ELR (cell line): ENCODE results near the gene SLX4.
A peak's percentile ranks its signal among the peaks of the same experiment; 100 is the strongest.
"Not testable (repeated sequence)": the region's sequence is repeated elsewhere in the genome, so short reads cannot be mapped to it uniquely, and the experiment has no call there.

ENCODE experiments used
- DNase-seq: peaks from one replicate; pipeline ENCODE4 v3.0.0-alpha.2; 2015; ENCODE audit warnings: low read depth

The SLX4 gene, protein sequence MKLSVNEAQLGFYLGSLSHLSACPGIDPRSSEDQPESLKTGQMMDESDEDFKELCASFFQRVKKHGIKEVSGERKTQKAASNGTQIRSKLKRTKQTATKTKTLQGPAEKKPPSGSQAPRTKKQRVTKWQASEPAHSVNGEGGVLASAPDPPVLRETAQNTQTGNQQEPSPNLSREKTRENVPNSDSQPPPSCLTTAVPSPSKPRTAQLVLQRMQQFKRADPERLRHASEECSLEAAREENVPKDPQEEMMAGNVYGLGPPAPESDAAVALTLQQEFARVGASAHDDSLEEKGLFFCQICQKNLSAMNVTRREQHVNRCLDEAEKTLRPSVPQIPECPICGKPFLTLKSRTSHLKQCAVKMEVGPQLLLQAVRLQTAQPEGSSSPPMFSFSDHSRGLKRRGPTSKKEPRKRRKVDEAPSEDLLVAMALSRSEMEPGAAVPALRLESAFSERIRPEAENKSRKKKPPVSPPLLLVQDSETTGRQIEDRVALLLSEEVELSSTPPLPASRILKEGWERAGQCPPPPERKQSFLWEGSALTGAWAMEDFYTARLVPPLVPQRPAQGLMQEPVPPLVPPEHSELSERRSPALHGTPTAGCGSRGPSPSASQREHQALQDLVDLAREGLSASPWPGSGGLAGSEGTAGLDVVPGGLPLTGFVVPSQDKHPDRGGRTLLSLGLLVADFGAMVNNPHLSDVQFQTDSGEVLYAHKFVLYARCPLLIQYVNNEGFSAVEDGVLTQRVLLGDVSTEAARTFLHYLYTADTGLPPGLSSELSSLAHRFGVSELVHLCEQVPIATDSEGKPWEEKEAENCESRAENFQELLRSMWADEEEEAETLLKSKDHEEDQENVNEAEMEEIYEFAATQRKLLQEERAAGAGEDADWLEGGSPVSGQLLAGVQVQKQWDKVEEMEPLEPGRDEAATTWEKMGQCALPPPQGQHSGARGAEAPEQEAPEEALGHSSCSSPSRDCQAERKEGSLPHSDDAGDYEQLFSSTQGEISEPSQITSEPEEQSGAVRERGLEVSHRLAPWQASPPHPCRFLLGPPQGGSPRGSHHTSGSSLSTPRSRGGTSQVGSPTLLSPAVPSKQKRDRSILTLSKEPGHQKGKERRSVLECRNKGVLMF (N-terminal part only)

DNA sequence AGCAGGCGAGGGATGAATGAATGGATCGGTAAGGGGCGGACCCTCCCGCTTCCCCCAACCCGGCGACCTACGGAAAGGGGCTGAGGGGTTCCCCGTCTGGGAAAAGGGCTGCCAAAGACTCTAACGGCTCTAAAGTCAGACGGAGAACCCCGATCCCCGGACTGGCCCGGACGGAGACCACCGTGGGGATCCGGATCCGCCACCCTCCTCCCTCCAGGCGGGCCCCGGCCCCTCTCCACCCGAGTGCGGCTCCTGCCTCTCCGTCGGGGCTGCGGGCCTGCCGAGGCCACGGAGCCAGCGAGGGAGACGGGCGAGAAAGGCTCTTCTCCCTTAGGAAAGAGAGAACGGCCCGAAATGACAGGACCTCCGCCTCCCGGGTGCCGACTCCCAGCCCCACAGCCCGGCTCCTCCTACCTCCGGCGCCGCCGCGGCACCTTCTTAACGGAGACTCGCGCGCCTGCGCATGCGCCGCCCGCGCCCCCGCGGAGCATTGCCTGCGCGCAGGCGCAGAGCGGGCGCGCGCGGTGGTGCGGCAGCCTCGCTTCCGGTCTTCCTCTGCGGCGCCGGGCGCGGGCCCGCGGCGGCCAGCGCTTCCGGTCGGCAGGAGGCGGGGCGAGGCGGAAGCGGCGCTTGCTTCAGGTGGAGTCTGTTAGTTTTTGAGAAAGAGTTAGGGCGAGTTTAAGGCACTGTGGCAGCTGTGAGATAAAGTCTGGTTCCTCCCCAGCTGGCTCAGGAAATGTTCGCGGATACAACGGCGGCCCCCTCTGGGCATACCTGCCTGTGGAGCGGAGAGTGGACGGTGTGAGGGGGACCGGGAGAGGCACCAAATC lies at the start of gene SLX4:
Gene SLX4, minus strand, starts transcription at position 461 of the 830 bp plus-strand sequence. CDS start 2,642 bp downstream, outside the sequence.
- peak; percentile 90 for DNase-seq

DNA sequence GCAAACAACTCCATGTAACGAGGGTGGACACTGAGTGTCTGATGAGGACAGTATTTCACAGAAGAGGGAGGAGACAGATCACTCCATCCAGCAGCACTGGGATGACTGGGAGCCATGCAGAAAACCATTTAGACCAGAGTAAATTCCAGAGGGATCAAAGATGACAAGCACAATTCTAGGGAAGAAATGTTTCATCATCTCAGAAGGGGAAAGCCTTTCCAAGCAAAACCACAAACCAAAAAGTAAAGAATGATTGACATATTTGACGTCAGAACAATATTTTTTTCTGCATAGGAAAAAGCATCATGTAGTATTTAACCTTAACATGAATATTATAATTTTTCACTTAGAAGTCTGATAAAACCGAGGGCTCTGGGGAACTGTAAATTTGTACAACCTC lies 47.8 kb upstream of the SLX4 start:
- no peak for DNase-seq

DNA sequence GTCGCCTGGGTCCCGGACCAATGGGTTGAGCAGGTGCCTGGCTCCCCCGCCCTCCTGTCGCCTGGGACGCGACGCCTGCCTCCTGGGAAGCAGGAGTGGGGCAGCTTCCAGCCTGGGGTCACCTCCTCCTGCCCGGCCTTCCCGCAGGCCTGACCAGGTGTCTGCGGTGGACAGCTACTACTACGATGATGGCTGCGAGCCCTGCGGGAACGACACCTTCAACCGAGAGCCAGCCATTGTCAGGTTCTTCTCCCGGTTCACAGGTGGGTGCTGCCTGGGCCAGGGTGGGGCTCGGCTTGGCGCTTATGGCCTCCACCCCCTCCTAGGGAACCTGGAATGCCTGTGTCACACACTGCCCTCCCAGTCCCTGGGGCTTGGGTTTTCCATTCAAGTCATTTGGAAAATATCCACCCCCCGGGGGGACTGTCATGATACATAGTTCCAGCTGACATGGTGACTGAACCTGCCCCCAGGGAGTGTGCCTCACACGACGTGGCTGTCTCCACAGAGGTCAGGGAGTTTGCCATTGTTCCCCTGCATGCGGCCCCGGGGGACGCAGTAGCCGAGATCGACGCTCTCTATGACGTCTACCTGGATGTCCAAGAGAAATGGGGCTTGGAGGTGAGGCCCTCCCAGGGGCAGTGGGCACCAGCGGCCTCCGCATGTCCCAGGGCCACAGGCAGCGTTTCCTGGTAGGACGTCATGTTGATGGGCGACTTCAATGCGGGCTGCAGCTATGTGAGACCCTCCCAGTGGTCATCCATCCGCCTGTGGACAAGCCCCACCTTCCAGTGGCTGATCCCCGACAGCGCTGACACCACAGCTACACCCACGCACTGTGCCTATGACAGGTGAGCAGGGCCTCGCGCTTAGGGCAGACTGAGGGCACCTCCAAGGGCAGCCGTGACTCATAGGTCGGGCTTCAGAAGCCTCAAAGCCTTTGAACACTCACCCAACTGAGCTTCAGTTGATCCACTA lies 45.4 kb upstream of the SLX4 start:
- peak; percentile 29 for DNase-seq

DNA sequence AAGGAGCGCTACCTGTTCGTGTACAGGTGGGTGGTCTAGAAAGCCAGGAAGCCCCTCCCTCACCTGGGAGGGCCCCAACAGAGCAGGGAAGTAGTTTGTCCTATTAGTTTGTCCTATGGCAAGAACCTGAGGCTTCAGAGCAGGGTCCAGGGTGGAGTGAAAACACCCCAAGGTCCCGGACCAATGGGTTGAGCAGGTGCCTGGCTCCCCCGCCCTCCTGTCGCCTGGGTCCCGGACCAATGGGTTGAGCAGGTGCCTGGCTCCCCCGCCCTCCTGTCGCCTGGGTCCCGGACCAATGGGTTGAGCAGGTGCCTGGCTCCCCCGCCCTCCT lies 44.7 kb upstream of the SLX4 start:
- DNase-seq: not testable (repeated sequence)

DNA sequence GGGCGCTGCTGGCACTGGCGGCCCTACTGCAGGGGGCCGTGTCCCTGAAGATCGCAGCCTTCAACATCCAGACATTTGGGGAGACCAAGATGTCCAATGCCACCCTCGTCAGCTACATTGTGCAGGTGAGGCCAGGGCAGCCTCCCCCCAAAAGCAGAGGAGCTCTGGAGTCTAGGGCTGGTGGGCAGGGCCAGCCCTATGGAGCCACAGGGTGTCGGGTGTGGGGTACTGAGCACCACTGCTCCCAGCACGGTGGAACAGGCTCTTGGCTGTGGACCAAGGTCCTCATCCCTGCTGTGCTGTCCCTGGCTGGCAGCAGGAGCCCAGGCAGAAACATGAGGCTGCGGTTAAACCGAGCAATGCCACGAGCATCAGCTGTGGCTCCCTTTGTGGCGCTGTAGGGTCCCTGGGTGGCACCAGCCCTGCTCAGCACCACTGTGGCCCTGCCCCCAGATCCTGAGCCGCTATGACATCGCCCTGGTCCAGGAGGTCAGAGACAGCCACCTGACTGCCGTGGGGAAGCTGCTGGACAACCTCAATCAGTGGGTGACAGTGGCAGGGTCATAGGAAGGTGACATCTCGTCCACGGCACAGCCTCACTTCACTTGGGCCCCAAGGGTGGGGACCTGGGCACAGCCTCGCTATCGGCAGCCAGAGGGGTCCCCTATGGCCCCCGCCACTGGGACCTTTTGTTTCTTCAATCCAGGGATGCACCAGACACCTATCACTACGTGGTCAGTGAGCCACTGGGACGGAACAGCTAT lies 44.2 kb upstream of the SLX4 start:
- DNase-seq: no peak

DNA sequence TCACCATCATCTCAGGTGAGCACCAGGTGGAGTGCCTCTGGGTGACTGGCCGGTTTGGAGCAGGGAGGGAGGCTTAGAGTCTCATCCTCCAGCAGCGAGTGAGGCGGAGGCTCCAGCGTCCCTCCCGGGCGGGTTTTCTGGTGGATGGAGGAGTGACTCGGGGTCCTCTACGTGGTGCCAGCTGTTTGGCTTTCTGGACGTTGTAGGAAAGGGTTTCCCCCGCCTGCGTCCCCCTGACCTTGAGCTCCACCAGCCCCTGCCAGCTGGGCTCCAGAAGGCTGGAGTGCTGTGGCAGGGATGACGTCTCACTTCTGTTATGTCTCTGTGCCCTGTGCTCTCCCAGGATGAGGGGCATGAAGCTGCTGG lies 43.6 kb upstream of the SLX4 start:
- DNase-seq: no peak

DNA sequence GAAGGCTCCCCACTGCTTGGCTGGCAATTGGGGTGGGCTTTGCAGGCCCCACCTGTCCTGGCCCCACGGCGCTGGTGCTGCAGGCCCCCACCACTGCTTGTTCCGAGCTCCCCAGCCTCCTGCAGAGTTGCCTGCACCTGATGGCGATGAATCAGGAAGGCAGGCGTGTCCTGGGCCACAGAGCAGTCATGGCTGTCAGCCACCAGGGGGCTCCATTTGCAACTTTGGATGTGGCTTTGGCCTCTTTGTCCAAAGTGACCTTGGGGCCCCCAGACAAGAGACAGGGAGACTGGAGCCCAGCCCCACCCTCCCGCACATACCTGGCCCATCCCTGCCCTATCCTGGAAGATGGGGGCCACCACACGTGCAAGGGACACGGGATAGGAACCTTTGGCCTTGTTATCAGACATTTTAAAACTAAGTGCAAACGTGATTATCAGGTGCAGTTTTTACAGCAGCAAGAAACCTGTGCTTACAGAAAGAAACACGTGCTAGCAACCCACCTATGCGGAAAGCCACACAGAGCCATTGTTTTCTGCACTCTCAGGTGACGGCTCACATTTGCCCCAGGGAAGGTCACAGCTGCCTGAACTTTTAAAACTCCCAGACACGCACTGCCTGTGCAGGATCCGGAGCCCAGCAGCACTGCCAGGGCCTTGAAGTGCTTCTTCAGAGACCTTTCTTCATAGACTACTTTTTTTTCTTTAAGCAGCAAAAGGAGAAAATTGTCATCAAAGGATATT lies 43.0 kb upstream of the SLX4 start, which contains the start of gene DNASE1:
Gene DNASE1, plus strand, starts transcription at position 443 of the 743 bp plus-strand sequence. CDS start 683 bp downstream, outside the sequence.
- DNase-seq: peak; percentile 74

DNA sequence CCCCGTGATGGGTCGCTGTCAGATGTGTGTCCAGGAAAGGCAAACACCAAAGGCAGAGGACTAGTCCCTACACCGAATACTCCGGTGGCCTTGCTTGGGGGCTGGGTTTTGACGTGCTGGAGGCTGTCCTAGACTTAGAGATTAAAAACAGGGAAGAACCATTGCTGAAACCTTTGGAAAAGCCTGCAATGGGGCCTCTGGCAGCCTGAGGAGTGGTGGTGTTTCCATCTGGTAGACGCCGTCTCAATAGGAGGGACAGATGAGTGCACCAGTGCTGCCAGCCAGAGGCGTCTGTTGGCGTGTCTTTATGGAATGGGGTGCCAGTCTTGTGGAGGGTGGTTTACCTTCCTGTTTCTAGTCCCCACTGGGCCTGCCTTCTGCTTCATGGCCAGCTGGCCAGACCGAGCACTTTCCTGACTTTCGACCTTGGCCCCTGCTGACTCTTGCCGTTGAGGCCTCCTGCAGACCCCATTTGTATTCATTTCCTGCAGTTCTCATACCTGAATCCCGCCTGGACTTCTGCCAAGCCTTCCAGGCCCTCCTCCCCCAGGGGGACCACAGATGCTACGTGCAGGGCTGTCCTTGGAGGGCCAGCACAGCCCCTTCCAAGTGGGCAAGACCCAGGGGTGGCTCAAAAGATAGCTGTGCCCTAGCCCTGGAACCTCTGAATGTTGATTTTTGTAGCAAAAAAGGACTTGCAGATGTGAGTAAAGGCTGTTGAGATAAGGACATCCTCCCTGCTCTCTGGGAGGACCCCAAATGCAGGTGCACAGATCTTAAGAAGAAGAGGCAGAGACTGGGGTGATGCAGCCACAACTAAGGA lies 41.2 kb upstream of the SLX4 start:
- no peak for DNase-seq

DNA sequence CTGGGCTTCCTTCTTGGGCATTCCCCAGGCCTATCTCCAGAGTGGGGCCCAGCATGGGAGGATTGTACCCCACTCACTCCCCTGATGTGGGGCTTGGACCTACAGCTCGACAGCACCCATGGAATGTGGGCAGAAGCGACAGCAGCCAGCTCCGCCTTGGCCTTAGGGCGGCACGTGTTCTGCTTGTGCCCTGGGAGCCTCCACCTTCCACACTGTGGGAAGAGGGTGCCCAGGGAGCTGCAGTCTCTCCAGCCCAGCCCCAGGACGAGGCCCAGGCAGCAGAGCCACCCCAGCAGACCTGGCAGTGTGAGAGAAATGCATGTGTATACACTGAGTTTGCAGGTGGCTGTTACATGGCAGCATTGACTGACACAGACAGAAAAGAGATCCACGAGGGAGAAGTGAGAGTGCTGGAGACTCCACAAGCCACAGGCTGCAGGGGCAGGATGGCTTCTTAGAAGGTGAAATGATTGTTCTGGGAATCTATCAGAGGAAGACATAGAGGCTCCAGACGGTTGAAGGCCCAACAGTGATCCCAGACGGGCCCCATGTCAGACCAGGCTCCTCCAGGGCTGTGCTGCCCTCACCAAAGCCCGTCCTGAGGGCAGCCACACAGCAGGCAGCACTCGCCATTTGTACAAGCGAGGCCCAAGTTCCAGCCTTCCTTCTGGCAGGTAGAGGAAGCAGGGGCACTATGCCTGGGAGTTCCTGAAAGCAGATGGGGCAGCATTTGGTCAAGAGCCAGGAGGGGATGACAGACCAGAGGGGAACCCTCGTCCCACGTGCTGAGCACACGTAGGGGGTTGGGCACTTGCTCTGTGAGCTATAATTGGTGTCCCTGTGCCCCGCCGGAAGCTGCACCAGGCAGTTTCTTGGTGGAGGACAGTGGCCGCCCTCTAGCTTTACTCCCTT lies 40.3 kb upstream of the SLX4 start:
- DNase-seq: no peak

DNA sequence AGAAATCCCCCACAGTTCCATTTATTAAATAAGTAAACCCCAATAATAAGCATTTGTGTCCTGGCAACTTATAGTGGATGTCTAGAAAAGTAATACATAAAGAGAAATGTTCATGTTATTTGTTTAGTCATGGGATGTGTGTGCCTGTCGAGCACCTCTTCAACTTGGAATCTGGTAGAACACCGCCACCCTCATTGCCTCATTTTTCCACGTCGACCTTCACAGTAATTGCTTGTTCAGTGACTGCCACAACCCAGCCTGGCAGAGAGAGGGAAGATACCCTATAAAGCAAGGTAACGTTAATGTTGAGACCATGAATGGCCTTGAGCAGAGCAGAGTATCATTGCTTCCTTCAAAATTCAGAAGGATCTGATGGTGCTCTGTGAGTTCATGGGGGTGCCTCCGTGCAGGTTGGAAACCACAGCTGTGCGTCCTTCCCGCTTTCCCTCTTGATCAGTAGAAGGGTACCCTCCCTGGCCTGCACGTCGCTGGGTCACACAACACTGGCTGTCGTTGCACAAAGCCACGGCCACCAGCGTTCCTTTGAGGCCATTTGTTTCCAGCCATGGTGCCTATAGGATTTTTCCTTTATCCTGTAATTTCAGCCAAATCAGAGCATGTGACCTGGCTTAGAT lies 39.3 kb upstream of the SLX4 start:
- DNase-seq: no peak

DNA sequence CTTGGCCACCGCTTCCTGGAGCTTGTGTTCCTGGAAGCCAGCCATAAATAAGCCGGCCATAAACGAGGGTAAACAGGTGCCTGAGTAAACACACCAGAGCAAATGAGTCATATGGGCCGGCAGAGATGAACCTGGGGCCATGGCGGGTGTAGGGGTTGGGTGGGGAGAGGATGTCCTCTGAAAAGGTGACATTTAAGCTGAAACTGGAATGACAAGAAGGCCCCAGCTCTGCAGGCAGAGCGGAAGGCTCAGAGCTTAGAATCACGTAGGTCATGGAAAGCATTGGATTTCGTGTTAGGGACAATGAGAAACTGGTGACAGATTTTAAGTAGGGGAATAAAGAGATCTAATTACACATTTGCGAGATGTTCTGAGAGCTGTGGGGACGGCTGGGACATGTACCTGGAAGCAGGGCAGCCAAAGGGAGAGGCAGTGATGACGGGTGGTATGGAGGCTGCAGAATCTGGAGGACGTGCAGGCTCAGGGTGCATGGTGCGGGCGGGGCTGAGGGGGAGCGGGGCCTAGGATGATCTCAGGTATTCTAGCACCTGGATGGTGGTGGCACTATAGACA lies 35.0 kb upstream of the SLX4 start:
- peak; percentile 14 for DNase-seq

DNA sequence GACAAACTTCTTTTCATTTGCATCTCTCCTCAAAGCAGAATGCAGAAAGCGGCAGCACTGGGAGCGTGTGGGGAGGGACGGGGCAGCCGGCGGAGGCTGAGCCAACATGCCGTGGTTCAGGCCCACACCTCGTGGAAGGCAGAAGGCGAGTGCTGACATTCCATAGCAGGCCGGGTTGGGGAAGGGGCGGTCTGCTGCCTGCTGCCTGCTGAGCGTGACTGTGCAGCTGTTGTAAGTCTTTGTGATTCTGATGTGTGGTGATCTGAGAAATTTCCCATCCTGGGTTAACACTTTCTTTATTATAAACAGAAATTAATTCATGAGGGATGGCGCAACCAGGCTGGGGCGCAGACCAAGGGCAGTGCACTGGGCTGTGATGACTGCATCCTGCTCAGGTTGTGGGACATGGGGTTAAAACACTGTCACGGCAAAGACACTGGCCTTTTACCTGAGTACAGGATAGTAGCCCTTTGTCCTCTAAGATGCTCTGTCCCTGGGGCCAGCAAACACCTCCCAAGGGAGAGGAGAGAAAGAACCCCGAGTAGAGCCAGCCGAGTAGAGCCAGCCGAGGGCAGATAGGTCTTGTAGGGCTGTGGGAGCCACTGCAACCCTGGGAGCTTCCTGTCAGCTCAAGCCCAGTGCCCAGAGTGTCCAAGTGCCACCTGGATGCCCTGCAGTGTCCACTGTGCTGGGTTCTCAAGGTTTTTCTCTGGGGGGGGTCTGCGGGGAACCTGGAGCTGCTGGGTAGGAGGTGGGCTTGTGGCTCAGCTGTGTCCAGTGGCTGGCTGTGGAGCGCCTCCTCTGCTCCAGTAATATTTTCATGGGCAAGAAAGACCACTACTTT lies 34.3 kb upstream of the SLX4 start:
- no peak for DNase-seq

DNA sequence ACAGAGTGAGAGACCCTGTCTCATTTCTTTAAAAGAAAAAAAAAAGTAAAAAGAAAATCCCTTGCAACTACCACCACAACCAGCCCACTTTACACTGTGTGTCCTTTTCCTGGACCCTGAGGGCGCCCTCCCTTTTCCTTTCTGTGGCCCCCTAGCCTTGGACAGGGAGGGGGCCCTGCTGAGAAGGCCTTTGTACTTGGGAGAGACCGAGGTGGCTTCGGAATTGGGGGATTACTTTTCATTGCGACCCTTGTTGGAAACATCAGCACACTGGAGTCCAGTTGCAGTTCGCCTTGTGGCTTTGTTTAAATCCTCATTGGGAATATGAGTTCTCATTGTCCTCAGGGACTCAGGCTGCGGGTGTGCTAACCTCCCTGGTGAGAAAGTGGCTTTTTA lies 33.7 kb upstream of the SLX4 start:
- DNase-seq: no peak

DNA sequence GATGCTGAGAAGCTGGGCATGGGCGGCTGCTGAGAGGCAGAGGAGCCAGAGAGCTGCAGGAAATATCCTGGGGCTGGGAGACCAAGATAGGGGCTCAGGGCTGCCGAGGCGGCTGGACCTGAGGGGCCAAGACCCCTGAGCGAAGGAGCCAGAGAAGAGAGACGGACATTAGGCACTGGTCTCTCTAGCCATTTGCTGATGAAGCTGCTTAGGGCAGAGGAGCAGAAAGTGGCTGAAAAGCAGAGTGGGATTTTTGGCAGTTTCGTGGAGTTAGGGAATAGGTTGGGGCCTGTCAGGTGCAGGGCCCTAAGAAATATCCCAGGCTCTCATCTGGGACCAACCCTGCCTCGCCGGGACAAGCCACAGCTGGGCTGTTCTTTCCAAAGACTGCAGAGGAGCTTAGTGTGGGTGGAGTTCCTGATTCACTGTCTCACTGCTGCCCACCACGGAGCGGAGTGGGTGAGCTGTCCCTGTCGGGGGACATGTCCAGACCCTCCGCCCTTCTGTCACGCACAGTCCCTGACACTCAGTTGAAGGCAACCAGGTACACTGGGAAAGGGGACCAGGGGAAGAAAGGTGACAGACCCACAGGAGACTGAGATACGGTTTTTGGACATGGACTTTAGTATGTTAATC lies 31.8 kb upstream of the SLX4 start:
- no peak for DNase-seq
